NCI-H345 treated with DMSO at 0.1 percent for 48 hours (cell line): ENCODE data around the gene CWH43.
"Not testable (repeated sequence)": the region's sequence is repeated elsewhere in the genome, so short reads cannot be mapped to it uniquely, and the experiment has no call there.

ENCODE experiments used
- DNase-seq: peaks from one replicate; lab custom pipeline; 2025; ENCODE audit not compliant: unreplicated experiment; lab: John Stamatoyannopoulos, UW

CWH43 gene

GRCh38 chr4:48974979-48975640 lies 11.0 kb upstream of the CWH43 start:
- DNase-seq: no peak

- no peak for DNase-seq
Measured at GRCh38 chr4:48976041-48976440, 10.0 kb upstream of the CWH43 start.

GRCh38 chr4:48979914-48980579 lies 6.0 kb upstream of the CWH43 start:
- no peak for DNase-seq

GRCh38 chr4:48984005-48984404 lies 2.1 kb upstream of the CWH43 start:
- not testable (repeated sequence) for DNase-seq

- DNase-seq: no peak
Measured at GRCh38 chr4:48985602-48985975, 486 bp upstream of the CWH43 start.

GRCh38 chr4:48986654-48987164 lies 634 bp downstream of the CWH43 start:
- no peak for DNase-seq

- DNase-seq: no peak
Measured at GRCh38 chr4:48989461-48990203, 3.6 kb downstream of the CWH43 start.

GRCh38 chr4:48991357-48991756 lies 5.3 kb downstream of the CWH43 start:
- no peak for DNase-seq

GRCh38 chr4:48997962-48998361 lies 11.9 kb downstream of the CWH43 start:
- DNase-seq: no peak

- DNase-seq: no peak
Measured at GRCh38 chr4:48998440-48998839, 12.4 kb downstream of the CWH43 start.

- DNase-seq: no peak
Measured at GRCh38 chr4:49000806-49001205, 14.7 kb downstream of the CWH43 start.

- no peak for DNase-seq
Measured at GRCh38 chr4:49002931-49003330, 16.9 kb downstream of the CWH43 start.

GRCh38 chr4:49018718-49019295 lies 32.7 kb downstream of the CWH43 start:
- DNase-seq: no peak

GRCh38 chr4:49032440-49033161 lies 46.5 kb downstream of the CWH43 start:
- no peak for DNase-seq

- DNase-seq: no peak
Measured at GRCh38 chr4:49036528-49036927, 50.5 kb downstream of the CWH43 start.

- no peak for DNase-seq
Measured at GRCh38 chr4:49044270-49044669, 58.2 kb downstream of the CWH43 start.

GRCh38 chr4:49058306-49058705 lies 72.2 kb downstream of the CWH43 start:
- DNase-seq: no peak

- DNase-seq: no peak
Measured at GRCh38 chr4:49063670-49064069, 77.6 kb downstream of the CWH43 start.

- not testable (repeated sequence) for DNase-seq
Measured at GRCh38 chr4:49072196-49072595, 86.1 kb downstream of the CWH43 start.

GRCh38 chr4:49091883-49092282 lies 105.8 kb downstream of the CWH43 start:
- DNase-seq: not testable (repeated sequence)

- DNase-seq: not testable (repeated sequence)
Measured at GRCh38 chr4:49092608-49093135, 106.6 kb downstream of the CWH43 start.
